HepG2 (cell line): Measurements from ENCODE around the gene STX1B. TPM values are rescaled to one million over a fixed set of nuclear protein-coding genes. Genes with fewer than 3 reads are reported as not detected.

Experiments used
- FOXO1 ChIP-seq: sonication (generic); formaldehyde crosslinking; IDR thresholded peaks from 2 replicates; pipeline ENCODE4 v1.4.0; 2020; ENCODE audit warnings: missing genetic modification reagents
- HNRNPH1 ChIP-seq: fragments of 200-400 bp; formaldehyde crosslinking; optimal IDR thresholded peaks from 2 replicates; pipeline ENCODE3; 2017; ENCODE audit warnings: mild to moderate bottlenecking, low read depth, low read length
- ONECUT2 ChIP-seq: sonication (generic); formaldehyde crosslinking; IDR thresholded peaks from 2 replicates; pipeline ENCODE4 v1.4.0; 2020; ENCODE audit warnings: missing genetic modification reagents
- REL ChIP-seq: sonication (generic); formaldehyde crosslinking; conservative IDR thresholded peaks from 2 replicates; pipeline ENCODE4 v1.8.0; 2022; ENCODE audit warnings: mild to moderate bottlenecking, missing genetic modification reagents, moderate library complexity
- ZFP36L1 ChIP-seq: sonication (generic); formaldehyde crosslinking; IDR thresholded peaks from 2 replicates; pipeline ENCODE4 v1.8.0; 2022; ENCODE audit warnings: mild to moderate bottlenecking, missing genetic modification reagents, moderate library complexity
- ZNF160 ChIP-seq: sonication (generic); formaldehyde crosslinking; IDR thresholded peaks from 2 replicates; pipeline ENCODE4 v1.8.0; 2022; ENCODE audit warnings: mild to moderate bottlenecking, inconsistent platforms, missing genetic modification reagents
- polyA plus RNA-seq, 8 experiments: library from polyadenylated mRNA; depleted of rRNA in 3 of 8; stranded (reverse) in 7 of 8; unstranded in 1 of 8; fragments of >200 nt; fragmentation: Illumina TruSeq in 4 of 8; extraction: Trizol in 4 of 8; gene quantifications; 2 replicates each; pipeline versions ENCODE4 v1.2.1 to v1.2.3, GENCODE V29; 2011 to 2016; ENCODE audit warnings: low read depth in 4 of 8, missing spikeins in 1 of 8, mixed read lengths in 1 of 8; ENCODE audit not compliant: insufficient read depth in 1 of 8
- total RNA-seq, 5 experiments: library from RNA; depleted of rRNA; stranded (reverse); fragments of >200 nt; fragmentation: Illumina TruSeq; extraction: Trizol; gene quantifications; 2 replicates each; pipeline ENCODE4 v1.2.3, GENCODE V29; 2016; ENCODE audit warnings: low read depth in 1 of 5
- TF ChIP-seq, protein P1 (sequence below): IDR thresholded peaks from 2 replicates; pipeline ENCODE4 v1.6.1; 2018; ENCODE audit warnings: missing genetic modification reagents, mild to moderate bottlenecking, missing compliant biosample characterization
- TF ChIP-seq, protein P2 (sequence below): sonication (generic); formaldehyde crosslinking; IDR thresholded peaks from 2 replicates; pipeline ENCODE4 v1.5.0; 2020; ENCODE audit warnings: missing genetic modification reagents
- TF ChIP-seq, protein P3 (sequence below), 2 experiments: sonication (generic) in 1 of 2; formaldehyde crosslinking in 1 of 2; IDR thresholded peaks; 2 replicates each; pipeline versions ENCODE4 v1.4.0 to v1.6.1; 2018 to 2020; ENCODE audit warnings: missing genetic modification reagents in 2 of 2, borderline replicate concordance in 1 of 2, low read depth in 1 of 2, mild to moderate bottlenecking in 1 of 2, missing biosample characterization in 1 of 2
- TF ChIP-seq, protein P4 (sequence below): IDR thresholded peaks from 2 replicates; pipeline ENCODE4 v1.6.1; 2016; ENCODE audit warnings: low read depth, missing genetic modification reagents, missing compliant biosample characterization
- TF ChIP-seq, protein P5 (sequence below): fragments of 450-650 bp; IDR thresholded peaks from 2 replicates; pipeline ENCODE4 v1.6.1; 2016
- TF ChIP-seq, protein P6 (sequence below): sonication (generic); formaldehyde crosslinking; IDR thresholded peaks from 2 replicates; pipeline ENCODE4 v1.4.0; 2020; ENCODE audit warnings: missing genetic modification reagents

The STX1B gene
- total and polyA plus RNA-seq, 2 of the 13 experiments (the other 11 are each of a cell fraction or from before 2014, with no cell fraction given), result 2.1 to 3.0 TPM

DNA sequence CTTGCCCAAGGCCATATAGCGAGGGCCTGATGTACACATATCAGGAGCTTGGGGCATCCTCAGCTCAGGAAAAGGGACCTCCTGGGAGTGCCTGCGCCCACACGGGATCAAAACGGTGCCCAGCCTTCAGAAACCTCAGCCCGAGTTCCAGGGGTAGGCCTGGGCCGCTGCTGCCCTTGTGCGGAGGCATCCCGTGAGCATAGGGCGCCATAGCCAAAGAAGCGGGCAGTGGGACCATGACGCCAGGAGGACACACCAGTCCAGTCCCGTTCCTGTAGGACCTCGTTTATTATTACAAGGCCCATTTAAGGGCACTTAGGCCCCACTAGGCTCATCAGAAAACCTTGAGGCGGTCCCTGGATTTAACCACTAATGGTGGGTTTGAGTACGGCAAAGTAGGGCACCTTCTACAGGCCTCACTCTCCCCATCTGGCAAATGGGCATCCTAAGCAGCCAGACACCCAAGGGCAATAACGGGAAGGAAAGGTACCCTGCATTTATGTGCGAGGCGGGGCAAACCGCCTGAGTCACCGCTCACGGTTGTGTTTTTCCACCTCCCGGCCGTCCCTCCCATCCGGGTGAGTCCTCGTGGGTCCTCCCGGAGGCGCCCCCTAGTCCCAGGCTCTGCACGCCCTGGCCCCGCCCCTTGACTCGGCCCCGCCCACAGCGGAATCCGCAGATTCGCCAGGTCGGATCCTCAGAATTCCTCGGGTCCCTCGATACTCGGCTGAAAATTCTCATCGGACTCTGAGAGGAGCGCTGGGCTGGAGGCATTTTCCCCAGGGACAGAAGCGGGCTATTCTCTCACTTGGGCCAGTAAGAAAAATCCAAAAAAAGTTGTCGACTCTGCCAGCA lies 53.6 kb downstream of the STX1B start (continued):
- TF ChIP-seq, protein P1, sequence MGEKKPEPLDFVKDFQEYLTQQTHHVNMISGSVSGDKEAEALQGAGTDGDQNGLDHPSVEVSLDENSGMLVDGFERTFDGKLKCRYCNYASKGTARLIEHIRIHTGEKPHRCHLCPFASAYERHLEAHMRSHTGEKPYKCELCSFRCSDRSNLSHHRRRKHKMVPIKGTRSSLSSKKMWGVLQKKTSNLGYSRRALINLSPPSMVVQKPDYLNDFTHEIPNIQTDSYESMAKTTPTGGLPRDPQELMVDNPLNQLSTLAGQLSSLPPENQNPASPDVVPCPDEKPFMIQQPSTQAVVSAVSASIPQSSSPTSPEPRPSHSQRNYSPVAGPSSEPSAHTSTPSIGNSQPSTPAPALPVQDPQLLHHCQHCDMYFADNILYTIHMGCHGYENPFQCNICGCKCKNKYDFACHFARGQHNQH (CRISPR knock-in tag), result peak; percentile 61
- TF ChIP-seq FOXO1 (CRISPR knock-in tag) (no peak), ZNF160 (CRISPR knock-in tag) (peak; percentile 59), REL (CRISPR knock-in tag) (0 out of 2 replicates have a peak, but pooled peaks have one; percentile 54), ZFP36L1 (CRISPR knock-in tag) (0 out of 2 replicates have a peak, but pooled peaks have one; percentile 25), ONECUT2 (0 out of 2 replicates have a peak, but pooled peaks have one; percentile 26), HNRNPH1 (no peak)
- TF ChIP-seq, protein P2, sequence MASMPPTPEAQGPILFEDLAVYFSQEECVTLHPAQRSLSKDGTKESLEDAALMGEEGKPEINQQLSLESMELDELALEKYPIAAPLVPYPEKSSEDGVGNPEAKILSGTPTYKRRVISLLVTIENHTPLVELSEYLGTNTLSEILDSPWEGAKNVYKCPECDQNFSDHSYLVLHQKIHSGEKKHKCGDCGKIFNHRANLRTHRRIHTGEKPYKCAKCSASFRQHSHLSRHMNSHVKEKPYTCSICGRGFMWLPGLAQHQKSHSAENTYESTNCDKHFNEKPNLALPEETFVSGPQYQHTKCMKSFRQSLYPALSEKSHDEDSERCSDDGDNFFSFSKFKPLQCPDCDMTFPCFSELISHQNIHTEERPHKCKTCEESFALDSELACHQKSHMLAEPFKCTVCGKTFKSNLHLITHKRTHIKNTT (CRISPR knock-in tag), result no peak
- TF ChIP-seq, protein P3, sequence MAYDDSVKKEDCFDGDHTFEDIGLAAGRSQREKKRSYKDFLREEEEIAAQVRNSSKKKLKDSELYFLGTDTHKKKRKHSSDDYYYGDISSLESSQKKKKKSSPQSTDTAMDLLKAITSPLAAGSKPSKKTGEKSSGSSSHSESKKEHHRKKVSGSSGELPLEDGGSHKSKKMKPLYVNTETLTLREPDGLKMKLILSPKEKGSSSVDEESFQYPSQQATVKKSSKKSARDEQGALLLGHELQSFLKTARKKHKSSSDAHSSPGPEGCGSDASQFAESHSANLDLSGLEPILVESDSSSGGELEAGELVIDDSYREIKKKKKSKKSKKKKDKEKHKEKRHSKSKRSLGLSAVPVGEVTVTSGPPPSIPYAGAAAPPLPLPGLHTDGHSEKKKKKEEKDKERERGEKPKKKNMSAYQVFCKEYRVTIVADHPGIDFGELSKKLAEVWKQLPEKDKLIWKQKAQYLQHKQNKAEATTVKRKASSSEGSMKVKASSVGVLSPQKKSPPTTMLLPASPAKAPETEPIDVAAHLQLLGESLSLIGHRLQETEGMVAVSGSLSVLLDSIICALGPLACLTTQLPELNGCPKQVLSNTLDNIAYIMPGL (CRISPR knock-in tag; IDR thresholded peaks at IDR 0.05; ENCODE audit: borderline replicate concordance in 1 of 2, low read depth in 1 of 2), result peak in 1 of 2 experiments; percentile 64; a peak in 2 of 4 replicates
- TF ChIP-seq, protein P4, sequence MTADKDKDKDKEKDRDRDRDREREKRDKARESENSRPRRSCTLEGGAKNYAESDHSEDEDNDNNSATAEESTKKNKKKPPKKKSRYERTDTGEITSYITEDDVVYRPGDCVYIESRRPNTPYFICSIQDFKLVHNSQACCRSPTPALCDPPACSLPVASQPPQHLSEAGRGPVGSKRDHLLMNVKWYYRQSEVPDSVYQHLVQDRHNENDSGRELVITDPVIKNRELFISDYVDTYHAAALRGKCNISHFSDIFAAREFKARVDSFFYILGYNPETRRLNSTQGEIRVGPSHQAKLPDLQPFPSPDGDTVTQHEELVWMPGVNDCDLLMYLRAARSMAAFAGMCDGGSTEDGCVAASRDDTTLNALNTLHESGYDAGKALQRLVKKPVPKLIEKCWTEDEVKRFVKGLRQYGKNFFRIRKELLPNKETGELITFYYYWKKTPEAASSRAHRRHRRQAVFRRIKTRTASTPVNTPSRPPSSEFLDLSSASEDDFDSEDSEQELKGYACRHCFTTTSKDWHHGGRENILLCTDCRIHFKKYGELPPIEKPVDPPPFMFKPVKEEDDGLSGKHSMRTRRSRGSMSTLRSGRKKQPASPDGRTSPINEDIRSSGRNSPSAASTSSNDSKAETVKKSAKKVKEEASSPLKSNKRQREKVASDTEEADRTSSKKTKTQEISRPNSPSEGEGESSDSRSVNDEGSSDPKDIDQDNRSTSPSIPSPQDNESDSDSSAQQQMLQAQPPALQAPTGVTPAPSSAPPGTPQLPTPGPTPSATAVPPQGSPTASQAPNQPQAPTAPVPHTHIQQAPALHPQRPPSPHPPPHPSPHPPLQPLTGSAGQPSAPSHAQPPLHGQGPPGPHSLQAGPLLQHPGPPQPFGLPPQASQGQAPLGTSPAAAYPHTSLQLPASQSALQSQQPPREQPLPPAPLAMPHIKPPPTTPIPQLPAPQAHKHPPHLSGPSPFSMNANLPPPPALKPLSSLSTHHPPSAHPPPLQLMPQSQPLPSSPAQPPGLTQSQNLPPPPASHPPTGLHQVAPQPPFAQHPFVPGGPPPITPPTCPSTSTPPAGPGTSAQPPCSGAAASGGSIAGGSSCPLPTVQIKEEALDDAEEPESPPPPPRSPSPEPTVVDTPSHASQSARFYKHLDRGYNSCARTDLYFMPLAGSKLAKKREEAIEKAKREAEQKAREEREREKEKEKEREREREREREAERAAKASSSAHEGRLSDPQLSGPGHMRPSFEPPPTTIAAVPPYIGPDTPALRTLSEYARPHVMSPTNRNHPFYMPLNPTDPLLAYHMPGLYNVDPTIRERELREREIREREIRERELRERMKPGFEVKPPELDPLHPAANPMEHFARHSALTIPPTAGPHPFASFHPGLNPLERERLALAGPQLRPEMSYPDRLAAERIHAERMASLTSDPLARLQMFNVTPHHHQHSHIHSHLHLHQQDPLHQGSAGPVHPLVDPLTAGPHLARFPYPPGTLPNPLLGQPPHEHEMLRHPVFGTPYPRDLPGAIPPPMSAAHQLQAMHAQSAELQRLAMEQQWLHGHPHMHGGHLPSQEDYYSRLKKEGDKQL, result no peak
- TF ChIP-seq, protein P5, sequence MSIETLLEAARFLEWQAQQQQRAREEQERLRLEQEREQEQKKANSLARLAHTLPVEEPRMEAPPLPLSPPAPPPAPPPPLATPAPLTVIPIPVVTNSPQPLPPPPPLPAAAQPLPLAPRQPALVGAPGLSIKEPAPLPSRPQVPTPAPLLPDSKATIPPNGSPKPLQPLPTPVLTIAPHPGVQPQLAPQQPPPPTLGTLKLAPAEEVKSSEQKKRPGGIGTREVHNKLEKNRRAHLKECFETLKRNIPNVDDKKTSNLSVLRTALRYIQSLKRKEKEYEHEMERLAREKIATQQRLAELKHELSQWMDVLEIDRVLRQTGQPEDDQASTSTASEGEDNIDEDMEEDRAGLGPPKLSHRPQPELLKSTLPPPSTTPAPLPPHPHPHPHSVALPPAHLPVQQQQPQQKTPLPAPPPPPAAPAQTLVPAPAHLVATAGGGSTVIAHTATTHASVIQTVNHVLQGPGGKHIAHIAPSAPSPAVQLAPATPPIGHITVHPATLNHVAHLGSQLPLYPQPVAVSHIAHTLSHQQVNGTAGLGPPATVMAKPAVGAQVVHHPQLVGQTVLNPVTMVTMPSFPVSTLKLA, result no peak
- TF ChIP-seq, protein P6, sequence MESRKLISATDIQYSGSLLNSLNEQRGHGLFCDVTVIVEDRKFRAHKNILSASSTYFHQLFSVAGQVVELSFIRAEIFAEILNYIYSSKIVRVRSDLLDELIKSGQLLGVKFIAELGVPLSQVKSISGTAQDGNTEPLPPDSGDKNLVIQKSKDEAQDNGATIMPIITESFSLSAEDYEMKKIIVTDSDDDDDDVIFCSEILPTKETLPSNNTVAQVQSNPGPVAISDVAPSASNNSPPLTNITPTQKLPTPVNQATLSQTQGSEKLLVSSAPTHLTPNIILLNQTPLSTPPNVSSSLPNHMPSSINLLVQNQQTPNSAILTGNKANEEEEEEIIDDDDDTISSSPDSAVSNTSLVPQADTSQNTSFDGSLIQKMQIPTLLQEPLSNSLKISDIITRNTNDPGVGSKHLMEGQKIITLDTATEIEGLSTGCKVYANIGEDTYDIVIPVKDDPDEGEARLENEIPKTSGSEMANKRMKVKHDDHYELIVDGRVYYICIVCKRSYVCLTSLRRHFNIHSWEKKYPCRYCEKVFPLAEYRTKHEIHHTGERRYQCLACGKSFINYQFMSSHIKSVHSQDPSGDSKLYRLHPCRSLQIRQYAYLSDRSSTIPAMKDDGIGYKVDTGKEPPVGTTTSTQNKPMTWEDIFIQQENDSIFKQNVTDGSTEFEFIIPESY (CRISPR knock-in tag), result peak; percentile 48; the same call in 1 of the 2 replicates
